K562 (cell line): ENCODE measurements around the gene SLC6A6. TPM values are rescaled to one million over a fixed set of nuclear protein-coding genes. Genes with fewer than 3 reads are reported as not detected.

Source experiments
- ATAC-seq: fragments of 200-7000 bp; cut with Tn5 transposase; 3 replicates; pipeline ENCODE4 v1.9.1; 2020; ENCODE audit warnings: moderate library complexity
- BruUV-seq: library from RNA; stranded (reverse); fragments of 400-500 nt; replicated peaks from 2 replicates; lab custom pipeline; 2021; lab: Mats Ljungman, UMichigan
- CTCF ChIA-PET: fragments of 300-600 bp; formaldehyde crosslinking; extraction: SDS; loops from one replicate; lab custom pipeline; 2021; ENCODE audit warnings: low intra/inter-chr PET ratio; lab: Yijun Ruan, JAX
- POLR2A ChIA-PET: fragments of 300-600, 350-650 bp; sonication (Branson Sonifier 250); formaldehyde crosslinking; extraction: SDS; loops from one replicate; lab custom pipeline; 2021; ENCODE audit warnings: antibody characterized with exemption, inconsistent platforms; lab: Yijun Ruan, JAX
- DNase-seq, 4 experiments: peaks; one replicate each; pipeline versions ENCODE4 v3.0.0 to v3.0.0-alpha.2; 2011 to 2018; ENCODE audit warnings: low spot score in 3 of 4, mixed read lengths in 3 of 4; ENCODE audit errors: extremely low read depth in 1 of 4
- FAIRE-seq: peaks from 2 replicates; lab custom pipeline; 2011; peaks lifted over from hg19 to GRCh38; lab: Jason Lieb, UNC
- H2AFZ ChIP-seq: 2 replicates; pipeline ENCODE4 v1.6.0; 2011; ENCODE audit warnings: low read depth, low read length, control low read depth, inconsistent platforms
- H3K27ac ChIP-seq: fragments of 200-600 bp; 3 replicates; pipeline ENCODE4 v1.8.0; 2011; ENCODE audit warnings: low read depth, mild to moderate bottlenecking, control low read depth, inconsistent platforms, low read length, moderate library complexity, mixed read lengths; ENCODE audit errors: extremely low read depth
- H3K27me3 ChIP-seq, 2 experiments: fragments of 300-600 bp in 1 of 2; 2 replicates in 1 of 2; 3 replicates in 1 of 2; pipeline versions ENCODE4 v1.6.0 to v1.8.0; 2011; ENCODE audit warnings: inconsistent platforms in 2 of 2, low read length in 2 of 2, mild to moderate bottlenecking in 1 of 2, mixed read lengths in 1 of 2, moderate library complexity in 1 of 2; ENCODE audit not compliant: control insufficient read depth in 2 of 2, insufficient read depth in 2 of 2
- H3K36me3 ChIP-seq: fragments of 300-600 bp; 3 replicates; pipeline ENCODE4 v1.8.0; 2011; ENCODE audit warnings: mild to moderate bottlenecking, low read length, inconsistent platforms; ENCODE audit not compliant: control insufficient read depth, insufficient read depth
- H3K4me1 ChIP-seq, 2 experiments: fragments of 200-600 bp in 1 of 2; replicated peaks in 1 of 2; 2 replicates in 1 of 2; 3 replicates in 1 of 2; pipeline versions ENCODE4 v1.5.1 to v1.8.0; 2011; ENCODE audit warnings: inconsistent platforms in 2 of 2, low read length in 2 of 2, mild to moderate bottlenecking in 1 of 2, mixed read lengths in 1 of 2, moderate library complexity in 1 of 2; ENCODE audit not compliant: control insufficient read depth in 2 of 2, insufficient read depth in 2 of 2
- H3K4me2 ChIP-seq: 2 replicates; pipeline ENCODE4 v1.6.1; 2011; ENCODE audit warnings: low read length, control low read depth, inconsistent platforms, mixed read lengths; ENCODE audit not compliant: insufficient read depth
- H3K4me3 ChIP-seq: fragments of 200-600 bp; sonication (generic), shearing (Covaris generic); 2 replicates; pipeline ENCODE4 v1.5.1; 2016; ENCODE audit warnings: control low read depth, inconsistent platforms
- H3K79me2 ChIP-seq: fragments of 200-600 bp; 3 replicates; pipeline ENCODE4 v1.8.0; 2011; ENCODE audit warnings: low read length, inconsistent platforms; ENCODE audit not compliant: control insufficient read depth, insufficient read depth
- H3K9ac ChIP-seq, 2 experiments: 2 replicates each; pipeline versions ENCODE4 v1.6.0 to v1.6.1; 2011; ENCODE audit warnings: low read depth in 2 of 2, low read length in 2 of 2, control low read depth in 1 of 2, inconsistent platforms in 1 of 2, mild to moderate bottlenecking in 1 of 2, mixed read lengths in 1 of 2; ENCODE audit not compliant: insufficient read depth in 1 of 2
- H3K9me1 ChIP-seq: one replicate; pipeline ENCODE4 v1.6.0; 2011; ENCODE audit warnings: inconsistent platforms, mild to moderate bottlenecking, low read length, moderate library complexity; ENCODE audit not compliant: control insufficient read depth, insufficient read depth
- H3K9me3 ChIP-seq: replicated peaks from 2 replicates; pipeline ENCODE4 v1.5.1; 2011; ENCODE audit warnings: low read depth, low read length, inconsistent platforms; ENCODE audit not compliant: control insufficient read depth, insufficient read depth
- H4K20me1 ChIP-seq: replicated peaks from 2 replicates; pipeline ENCODE4 v1.6.1; 2011; ENCODE audit warnings: low read length, inconsistent platforms, mixed read lengths; ENCODE audit not compliant: control insufficient read depth, insufficient read depth
- CHCHD3 ChIP-seq: fragments of 250-450 bp; sonication (Bioruptor Pico); IDR thresholded peaks from 2 replicates; pipeline ENCODE4 v2.1.2; 2022; ENCODE audit warnings: mild to moderate bottlenecking
- CHD1 ChIP-seq: fragments of 200-600 bp; sonication (generic); IDR thresholded peaks from one replicate; pipeline ENCODE4 v1.6.1; 2012; ENCODE audit warnings: mild to moderate bottlenecking, moderate library complexity, low read length, inconsistent platforms
- CTCF ChIP-seq, 3 experiments: IDR thresholded peaks in 2 of 3; conservative IDR thresholded peaks in 1 of 3; 2 replicates each; pipeline ENCODE4 v1.5.1; 2011 to 2012; ENCODE audit warnings: low read length in 3 of 3, mild to moderate bottlenecking in 3 of 3, control low read depth in 2 of 3, improper control_type of control experiment in 1 of 3, inconsistent platforms in 1 of 3, low read depth in 1 of 3, mixed read lengths in 1 of 3, moderate library complexity in 1 of 3; ENCODE audit not compliant: insufficient read depth in 2 of 3
- KDM5B ChIP-seq: fragments of 200-600 bp; sonication (generic); IDR thresholded peaks from 2 replicates; pipeline ENCODE4 v1.6.1; 2012; ENCODE audit warnings: low read depth, mild to moderate bottlenecking, moderate library complexity, low read length, control low read depth, inconsistent platforms; ENCODE audit not compliant: insufficient replicate concordance
- MED1 ChIP-seq: sonication (generic); formaldehyde crosslinking; IDR thresholded peaks from 2 replicates; pipeline ENCODE4 v1.8.1; 2023; ENCODE audit warnings: missing genetic modification reagents, borderline replicate concordance
- NFE2 ChIP-seq: IDR thresholded peaks from 2 replicates; pipeline ENCODE4 v1.6.1; 2014; ENCODE audit warnings: antibody characterized with exemption, low read depth
- NONO ChIP-seq, 2 experiments: fragments of 200-400 bp in 1 of 2; fragments of 450-650 bp in 1 of 2; formaldehyde crosslinking in 1 of 2; IDR thresholded peaks; 2 replicates each; pipeline ENCODE4 v1.6.1; 2017; ENCODE audit warnings: low read depth in 2 of 2, mild to moderate bottlenecking in 2 of 2, moderate library complexity in 2 of 2, low read length in 1 of 2
- STAG1 ChIP-seq: sonication (generic); formaldehyde crosslinking; IDR thresholded peaks from 2 replicates; pipeline ENCODE4 v1.5.0; 2020; ENCODE audit warnings: missing genetic modification reagents, borderline replicate concordance
- ZC3H4 ChIP-seq: sonication (generic); formaldehyde crosslinking; IDR thresholded peaks from 2 replicates; pipeline ENCODE4 v1.9.0; 2021; ENCODE audit warnings: missing genetic modification reagents, borderline replicate concordance
- WGBS: fragments of 100-300 bp; shearing (Covaris generic); methylation state at CpG from one replicate; pipeline ENCODE4 v1.1.6; 2016; ENCODE audit warnings: low coverage, mixed read lengths; ENCODE audit not compliant: insufficient coverage; ENCODE audit errors: missing lambda C conversion rate; 5-methylcytosine and 5-hydroxymethylcytosine counted together
- in situ Hi-C: fragments of 300-500 bp; cut with MboI; formaldehyde crosslinking; loops from 4 replicates; pipeline ENCODE4 v1.15.0; 2018; ENCODE audit warnings: inconsistent platforms, mixed read lengths
- intact Hi-C: fragments of 100-400 bp; cut with micrococcal nuclease; formaldehyde crosslinking; loops from 2 replicates; pipeline ENCODE4 v1.14.2; 2022
- polyA plus RNA-seq, 8 experiments: library from polyadenylated mRNA; depleted of rRNA in 4 of 8; stranded (reverse) in 5 of 8; unstranded in 3 of 8; fragments of >200 nt; fragmentation: Nextera tagmentation in 2 of 8; fragmentation: Illumina TruSeq in 1 of 8; extraction: Ambion mirVana in 2 of 8; extraction: Trizol in 1 of 8; gene quantifications; 2 replicates each; pipeline versions ENCODE4 v1.2.1 to v1.2.3, GENCODE V29; 2011 to 2014; ENCODE audit warnings: inconsistent platforms in 1 of 8, missing spikeins in 1 of 8
- total RNA-seq, 7 experiments: library from RNA; depleted of rRNA in 6 of 7; stranded (reverse); fragments of >200 nt in 6 of 7; fragmentation: Illumina TruSeq in 2 of 7; extraction: Trizol in 2 of 7; gene quantifications; 2 replicates each; pipeline versions ENCODE4 v1.2.1 to v1.2.3, GENCODE V29; 2011 to 2021; ENCODE audit warnings: low replicate concordance in 1 of 7

The SLC6A6 gene
- total and polyA plus RNA-seq, 9 of the 15 experiments (the other 6 are each of a cell fraction or from before 2014, with no cell fraction given): 12.3 to 203 (median 93.2) TPM

GRCh38 chr3:14519406-14519805, 117.0 kb downstream of the SLC6A6 start (continued):
- TF ChIP-seq MED1 (CRISPR knock-in tag): no peak
- TF ChIP-seq STAG1 (CRISPR knock-in tag): no peak

- no peak for TF ChIP-seq CHCHD3
- TF ChIP-seq ZC3H4 (CRISPR knock-in tag): no peak
- no peak for TF ChIP-seq CHD1
- no peak for TF ChIP-seq NFE2
- peak; percentile 24 to 44 (median 36) for TF ChIP-seq CTCF (IDR thresholded peaks at IDR 0.05 in 2 of 3, conservative IDR thresholded peaks at IDR 0.05 in 1 of 3; ENCODE audit: insufficient read depth in 2 of 3, low read depth in 1 of 3, low read length in 3 of 3)
- no peak for TF ChIP-seq NONO (IDR thresholded peaks at IDR 0.05; ENCODE audit: low read depth in 2 of 2, low read length in 1 of 2)
- no peak for TF ChIP-seq KDM5B
- H3K27me3 ChIP-seq: peaks cover 72 to 81% of the 10 kb centered on the region in 2 experiments
- peak; percentile 64 for ATAC-seq
- intact Hi-C loops (no loop called here), in situ Hi-C loops (loop anchor here (25.0 kb wide), 1 partner anchor 392 kb away; no protein-coding TSS in a partner anchor)
- H3K36me3 ChIP-seq: no peaks in the 10 kb centered on the region
- WGBS: 2% methylated on average over 15 of the region's 15 CpGs
- ChIA-PET CTCF (no interaction called here), POLR2A (interaction anchor here (0.9 to 1.4 kb wide), 2 partner anchors 9 to 317 kb away, joined by 3 to 4 read pairs; no protein-coding TSS in a partner anchor)
- H3K27ac ChIP-seq: no peak overlapping the region
- H3K4me2 ChIP-seq: no peak overlapping the region
- H3K4me1 ChIP-seq: peaks cover 0 to 16% of the 10 kb centered on the region in 2 experiments; a peak in 2 of 5 replicates
- DNase-seq: peak in 2 of 4 experiments; percentile 47 to 56
- peak overlapping the region in 1 of 2 experiments; percentile 59; a peak in 1 of 4 replicates for H3K9ac ChIP-seq
- peak; percentile 40 for FAIRE-seq
- BruUV-seq: no TSS peak
- no peak overlapping the region for H3K4me3 ChIP-seq
- peaks cover 13% of the 10 kb centered on the region for H4K20me1 ChIP-seq
- no peaks in the 10 kb centered on the region for H3K9me3 ChIP-seq
- no peak overlapping the region for H2AFZ ChIP-seq
- no peaks in the 10 kb centered on the region for H3K79me2 ChIP-seq
- H3K9me1 ChIP-seq: no peaks in the 10 kb centered on the region
These were observed 117.7 kb downstream of the SLC6A6 start for GRCh38 chr3:14520149-14520548.
